OCI-M2 (cell line): ENCODE measurements around the gene RIPOR3.

Source experiments
- DNase-seq: peaks from one replicate; lab custom pipeline; 2025; ENCODE audit not compliant: unreplicated experiment; lab: John Stamatoyannopoulos, UW

The RIPOR3 gene

GRCh38 chr20:50537546-50538201 is 153.7 kb downstream of the RIPOR3 start:
- no peak for DNase-seq

- no peak for DNase-seq
Measured at GRCh38 chr20:50536333-50536732, 155.0 kb downstream of the RIPOR3 start.
